HepG2 (cell line): ENCODE measurements around the gene ZNF446. TPM values are rescaled to one million over a fixed set of nuclear protein-coding genes. Genes with fewer than 3 reads are reported as not detected.

Source experiments
- BATF2 ChIP-seq: sonication (generic); formaldehyde crosslinking; IDR thresholded peaks from 2 replicates; pipeline ENCODE4 v1.8.0; 2022; ENCODE audit warnings: mild to moderate bottlenecking, missing genetic modification reagents, moderate library complexity
- MEIS2 ChIP-seq: sonication (generic); formaldehyde crosslinking; IDR thresholded peaks from 2 replicates; pipeline ENCODE4 v1.9.0; 2021; ENCODE audit warnings: mild to moderate bottlenecking, missing genetic modification reagents
- NFIC ChIP-seq: IDR thresholded peaks from 2 replicates; pipeline ENCODE4 v1.6.1; 2012; ENCODE audit warnings: mild to moderate bottlenecking, low read length, inconsistent platforms
- NR0B2 ChIP-seq: sonication (generic); formaldehyde crosslinking; IDR thresholded peaks from 2 replicates; pipeline ENCODE4 v1.4.0; 2020; ENCODE audit warnings: mild to moderate bottlenecking, missing genetic modification reagents
- NR3C1 ChIP-seq: sonication (generic); formaldehyde crosslinking; IDR thresholded peaks from 2 replicates; pipeline ENCODE4 v1.4.0; 2020; ENCODE audit warnings: missing genetic modification reagents
- PRDM10 ChIP-seq: sonication (generic); formaldehyde crosslinking; IDR thresholded peaks from 2 replicates; pipeline ENCODE4 v1.4.0; 2020; ENCODE audit warnings: low read depth, missing genetic modification reagents
- PRDM4 ChIP-seq: sonication (generic); formaldehyde crosslinking; IDR thresholded peaks from 2 replicates; pipeline ENCODE4 v1.9.0; 2021; ENCODE audit warnings: missing genetic modification reagents, borderline replicate concordance
- RBM39 ChIP-seq: fragments of 200-400 bp; formaldehyde crosslinking; IDR thresholded peaks from one replicate; pipeline ENCODE4 v1.6.1; 2018; ENCODE audit warnings: antibody characterized with exemption, mild to moderate bottlenecking, low read depth, low read length; ENCODE audit not compliant: poor library complexity, severe bottlenecking
- TERF1 ChIP-seq: sonication (generic); formaldehyde crosslinking; IDR thresholded peaks from 2 replicates; pipeline ENCODE4 v1.8.0; 2022; ENCODE audit warnings: mild to moderate bottlenecking, missing genetic modification reagents, moderate library complexity
- TGIF2 ChIP-seq: IDR thresholded peaks from 2 replicates; pipeline ENCODE4 v1.6.1; 2016; ENCODE audit warnings: control low read depth, missing compliant biosample characterization
- ZNF607 ChIP-seq: sonication (generic); formaldehyde crosslinking; IDR thresholded peaks from 2 replicates; pipeline ENCODE4 v1.5.1; 2020; ENCODE audit warnings: missing genetic modification reagents, mild to moderate bottlenecking, borderline replicate concordance
- ZNF614 ChIP-seq: IDR thresholded peaks from 2 replicates; pipeline ENCODE4 v1.6.1; 2018; ENCODE audit warnings: missing biosample characterization, missing genetic modification reagents, inconsistent platforms, borderline replicate concordance
- ZNF780A ChIP-seq: sonication (generic); formaldehyde crosslinking; IDR thresholded peaks from 2 replicates; pipeline ENCODE4 v1.8.0; 2022; ENCODE audit warnings: mild to moderate bottlenecking, missing genetic modification reagents, moderate library complexity
- polyA plus RNA-seq, 8 experiments: library from polyadenylated mRNA; depleted of rRNA in 3 of 8; stranded (reverse) in 7 of 8; unstranded in 1 of 8; fragments of >200 nt; fragmentation: Illumina TruSeq in 4 of 8; extraction: Trizol in 4 of 8; gene quantifications; 2 replicates each; pipeline versions ENCODE4 v1.2.1 to v1.2.3, GENCODE V29; 2011 to 2016; ENCODE audit warnings: low read depth in 4 of 8, missing spikeins in 1 of 8, mixed read lengths in 1 of 8; ENCODE audit not compliant: insufficient read depth in 1 of 8
- total RNA-seq, 5 experiments: library from RNA; depleted of rRNA; stranded (reverse); fragments of >200 nt; fragmentation: Illumina TruSeq; extraction: Trizol; gene quantifications; 2 replicates each; pipeline ENCODE4 v1.2.3, GENCODE V29; 2016; ENCODE audit warnings: low read depth in 1 of 5
- TF ChIP-seq, protein P1 (sequence below): sonication (generic); formaldehyde crosslinking; IDR thresholded peaks from 2 replicates; pipeline ENCODE4 v1.5.1; 2020; ENCODE audit warnings: mild to moderate bottlenecking, missing genetic modification reagents, borderline replicate concordance
- TF ChIP-seq, protein P2 (sequence below): sonication (generic); formaldehyde crosslinking; IDR thresholded peaks from 2 replicates; pipeline ENCODE4 v1.5.0; 2020; ENCODE audit warnings: missing genetic modification reagents, mild to moderate bottlenecking, borderline replicate concordance

The ZNF446 gene
- total and polyA plus RNA-seq, 2 of the 13 experiments (the other 11 are each of a cell fraction or from before 2014, with no cell fraction given) = 3.0 to 3.6 TPM

DNA sequence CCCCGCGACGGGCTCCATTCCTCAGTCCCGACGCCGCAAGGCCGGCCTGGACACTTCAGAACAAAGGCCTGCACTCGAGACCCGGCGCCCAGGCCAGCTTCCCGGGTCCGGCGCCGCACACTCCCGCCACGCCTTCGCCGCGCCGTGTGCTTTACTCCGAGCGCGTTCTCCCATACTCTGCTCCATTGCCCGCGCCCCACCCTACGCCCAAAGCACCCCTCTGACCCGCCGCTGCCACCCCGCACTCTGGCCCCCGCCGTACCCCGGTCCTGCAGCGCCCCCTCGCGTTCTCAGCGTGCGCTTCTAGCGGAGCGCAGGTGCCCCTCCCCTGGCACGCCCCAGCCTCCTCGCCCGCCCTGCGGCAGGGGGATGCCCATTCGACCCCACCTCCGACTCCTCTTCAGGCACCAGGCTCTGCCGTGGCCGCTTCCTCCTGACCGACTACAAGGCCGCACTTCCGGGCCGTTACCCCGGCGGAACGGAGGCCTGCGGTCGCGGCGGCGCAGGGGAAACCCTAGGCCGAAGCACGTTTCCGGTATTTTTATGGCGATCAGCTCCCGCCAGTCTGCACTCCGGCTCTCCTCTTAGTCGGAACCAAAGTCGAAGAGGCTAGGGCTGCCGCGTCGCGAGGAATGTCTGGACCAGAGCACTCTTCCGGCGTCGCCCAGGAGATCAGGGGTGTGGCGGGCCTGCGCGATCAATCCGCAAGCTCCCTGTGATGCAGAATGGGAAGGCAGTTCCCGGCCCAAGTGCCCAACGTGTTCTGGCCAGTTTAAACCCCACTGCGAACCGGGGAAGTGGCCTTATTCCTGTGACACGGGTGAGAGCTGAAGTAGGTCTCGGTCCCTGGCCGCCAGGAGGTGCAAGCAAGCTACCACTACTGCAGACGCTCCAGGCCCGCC lies 43.5 kb downstream of the ZNF446 start, which contains the start of gene ZBTB45 (continued):
- TF ChIP-seq TGIF2 (CRISPR knock-in tag) (no peak; the same call in none of the 2 replicates), TERF1 (peak; percentile 83; the same call in 1 of the 2 replicates), NR3C1 (CRISPR knock-in tag) (no peak), PRDM4 (CRISPR knock-in tag) (no peak), MEIS2 (peak; percentile 70), NR0B2 (0 out of 2 replicates have a peak, but pooled peaks have one; percentile 71), ZNF614 (CRISPR knock-in tag) (peak; percentile 86), RBM39 (peak; percentile 84), PRDM10 (CRISPR knock-in tag) (peak; percentile 61; the same call in 1 of the 2 replicates), ZNF607 (CRISPR knock-in tag) (peak; percentile 89; the same call in 1 of the 2 replicates), ZNF780A (CRISPR knock-in tag) (peak; percentile 77), NFIC (no peak; the same call in 1 of the 2 replicates), BATF2 (CRISPR knock-in tag) (peak; percentile 81)
- TF ChIP-seq, protein P1, sequence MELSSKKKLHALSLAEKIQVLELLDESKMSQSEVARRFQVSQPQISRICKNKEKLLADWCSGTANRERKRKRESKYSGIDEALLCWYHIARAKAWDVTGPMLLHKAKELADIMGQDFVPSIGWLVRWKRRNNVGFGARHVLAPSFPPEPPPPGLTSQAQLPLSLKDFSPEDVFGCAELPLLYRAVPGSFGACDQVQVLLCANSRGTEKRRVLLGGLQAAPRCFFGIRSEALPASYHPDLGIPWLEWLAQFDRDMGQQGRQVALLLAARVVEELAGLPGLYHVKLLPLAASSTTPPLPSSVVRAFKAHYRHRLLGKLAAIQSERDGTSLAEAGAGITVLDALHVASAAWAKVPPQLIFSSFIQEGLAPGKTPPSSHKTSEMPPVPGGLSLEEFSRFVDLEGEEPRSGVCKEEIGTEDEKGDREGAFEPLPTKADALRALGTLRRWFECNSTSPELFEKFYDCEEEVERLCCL (CRISPR knock-in tag) = no peak; the same call in 1 of the 2 replicates
- TF ChIP-seq, protein P2, sequence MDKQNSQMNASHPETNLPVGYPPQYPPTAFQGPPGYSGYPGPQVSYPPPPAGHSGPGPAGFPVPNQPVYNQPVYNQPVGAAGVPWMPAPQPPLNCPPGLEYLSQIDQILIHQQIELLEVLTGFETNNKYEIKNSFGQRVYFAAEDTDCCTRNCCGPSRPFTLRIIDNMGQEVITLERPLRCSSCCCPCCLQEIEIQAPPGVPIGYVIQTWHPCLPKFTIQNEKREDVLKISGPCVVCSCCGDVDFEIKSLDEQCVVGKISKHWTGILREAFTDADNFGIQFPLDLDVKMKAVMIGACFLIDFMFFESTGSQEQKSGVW = no peak
